ENCODE measurements around the gene TEKT1.

- no peak for TF ChIP-seq POLR2A (IDR thresholded peaks at IDR 0.05; ENCODE audit: low read depth, low read length)
- no peak for TF ChIP-seq POLR2AphosphoS5 (IDR thresholded peaks at IDR 0.05; ENCODE audit: low read depth, low read length)
- TF ChIP-seq SPI1 (IDR thresholded peaks at IDR 0.05; ENCODE audit: low read depth, low read length), result no peak
Measured at GRCh38 chr17:6780886-6781285, 50.6 kb downstream of the TEKT1 start.

All from GM12891 (cell line).